Activated CD4-positive, alpha-beta T cell treated with anti-CD3 and anti-CD28 coated beads, Interleukin-2, amount 50 U/mL, for 24 hours (primary cell): ENCODE data around the gene WIZ.
"Not testable (repeated sequence)": the region's sequence is repeated elsewhere in the genome, so short reads cannot be mapped to it uniquely, and the experiment has no call there.

Experiments used
- DNase-seq, 2 donors: peaks; one replicate each; pipeline ENCODE4 v3.0.0-alpha.2; 2020; ENCODE audit warnings: low read depth in 1 of 2, low spot score in 1 of 2

The WIZ gene

GRCh38 chr19:15411351-15411750 is 38.4 kb downstream of the WIZ start:
- DNase-seq: not testable (repeated sequence)

- DNase-seq: no peak
These were observed 45.0 kb downstream of the WIZ start for GRCh38 chr19:15404780-15405211.

- DNase-seq: no peak
These were observed 45.5 kb downstream of the WIZ start for GRCh38 chr19:15404097-15404779.

- DNase-seq: no peak
These were observed 46.6 kb downstream of the WIZ start for GRCh38 chr19:15403151-15403531.

- no peak for DNase-seq
These were observed 47.2 kb downstream of the WIZ start for GRCh38 chr19:15402411-15403150.

- DNase-seq: no peak
These were observed 48.4 kb downstream of the WIZ start for GRCh38 chr19:15401397-15401710.

- no peak for DNase-seq
These were observed 49.0 kb downstream of the WIZ start for GRCh38 chr19:15400521-15401396.

GRCh38 chr19:15399635-15400034 is 50.1 kb downstream of the WIZ start:
- no peak for DNase-seq

GRCh38 chr19:15399234-15399515 is 50.6 kb downstream of the WIZ start:
- DNase-seq: no peak

GRCh38 chr19:15398501-15399233 is 51.1 kb downstream of the WIZ start:
- no peak for DNase-seq

- DNase-seq: no peak
These were observed 52.0 kb downstream of the WIZ start for GRCh38 chr19:15397782-15398181.

- DNase-seq: no peak
These were observed 52.5 kb downstream of the WIZ start for GRCh38 chr19:15397236-15397635.

- DNase-seq: no peak
These were observed 53.3 kb downstream of the WIZ start for GRCh38 chr19:15396436-15396835.

- DNase-seq: not testable (repeated sequence)
These were observed 54.5 kb downstream of the WIZ start for GRCh38 chr19:15395251-15395650.

- no peak for DNase-seq
These were observed 55.3 kb downstream of the WIZ start for GRCh38 chr19:15394426-15394825.

GRCh38 chr19:15393963-15394362 is 55.8 kb downstream of the WIZ start:
- no peak for DNase-seq

GRCh38 chr19:15390814-15391213 is 58.9 kb downstream of the WIZ start:
- no peak for DNase-seq

- DNase-seq: no peak
These were observed 67.9 kb downstream of the WIZ start for GRCh38 chr19:15381864-15382263.

- DNase-seq: no peak
These were observed 68.3 kb downstream of the WIZ start for GRCh38 chr19:15381429-15381828.

GRCh38 chr19:15379999-15380647 is 69.6 kb downstream of the WIZ start:
- no peak for DNase-seq
